Measurements from ENCODE around the gene NKAIN2.

Gene NKAIN2

DNA sequence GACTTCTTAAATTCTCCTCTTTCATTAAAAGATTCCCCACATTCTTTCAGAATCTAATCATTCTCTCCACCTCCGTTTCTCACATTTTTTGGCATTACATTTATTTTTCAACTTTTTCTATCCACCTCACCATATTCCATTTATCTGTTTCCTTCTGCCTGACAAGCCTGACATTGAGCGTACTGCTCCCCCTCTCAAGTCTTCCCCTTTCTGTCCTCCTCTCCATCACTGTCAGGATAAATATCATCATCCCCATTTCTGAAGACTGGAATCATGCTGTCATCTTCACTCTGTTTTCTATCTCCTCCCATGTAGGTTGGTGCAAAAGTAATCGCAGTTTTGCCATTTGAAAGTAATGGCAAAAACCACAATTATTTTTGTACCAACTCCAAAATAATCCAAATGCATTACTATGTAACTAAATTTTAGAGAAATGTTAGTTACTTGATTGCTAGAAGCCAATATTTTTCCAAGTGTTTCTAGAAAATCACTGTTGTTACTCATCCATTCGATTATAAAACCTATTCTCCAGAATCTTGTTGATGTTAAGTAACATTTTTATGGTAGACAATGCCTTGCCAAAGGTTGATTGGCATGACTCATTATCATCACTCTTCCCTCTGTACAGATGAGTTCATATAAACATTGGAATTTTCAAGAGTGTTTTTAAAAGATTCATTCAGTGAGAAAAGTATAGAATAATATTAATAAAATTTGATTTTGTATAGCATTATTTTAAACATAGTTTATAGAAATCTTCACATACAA lies 866.2 kb downstream of the NKAIN2 start:
- TF ChIP-seq, protein P1, sequence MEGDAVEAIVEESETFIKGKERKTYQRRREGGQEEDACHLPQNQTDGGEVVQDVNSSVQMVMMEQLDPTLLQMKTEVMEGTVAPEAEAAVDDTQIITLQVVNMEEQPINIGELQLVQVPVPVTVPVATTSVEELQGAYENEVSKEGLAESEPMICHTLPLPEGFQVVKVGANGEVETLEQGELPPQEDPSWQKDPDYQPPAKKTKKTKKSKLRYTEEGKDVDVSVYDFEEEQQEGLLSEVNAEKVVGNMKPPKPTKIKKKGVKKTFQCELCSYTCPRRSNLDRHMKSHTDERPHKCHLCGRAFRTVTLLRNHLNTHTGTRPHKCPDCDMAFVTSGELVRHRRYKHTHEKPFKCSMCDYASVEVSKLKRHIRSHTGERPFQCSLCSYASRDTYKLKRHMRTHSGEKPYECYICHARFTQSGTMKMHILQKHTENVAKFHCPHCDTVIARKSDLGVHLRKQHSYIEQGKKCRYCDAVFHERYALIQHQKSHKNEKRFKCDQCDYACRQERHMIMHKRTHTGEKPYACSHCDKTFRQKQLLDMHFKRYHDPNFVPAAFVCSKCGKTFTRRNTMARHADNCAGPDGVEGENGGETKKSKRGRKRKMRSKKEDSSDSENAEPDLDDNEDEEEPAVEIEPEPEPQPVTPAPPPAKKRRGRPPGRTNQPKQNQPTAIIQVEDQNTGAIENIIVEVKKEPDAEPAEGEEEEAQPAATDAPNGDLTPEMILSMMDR (IDR thresholded peaks at IDR 0.05; ENCODE audit: low read depth, low read length, missing control alignments) = no peak
- no peak for DNase-seq (ENCODE audit: extremely low read depth, low read depth)
- H3K4me3 ChIP-seq (replicated peaks; ENCODE audit: low read depth, low read length) = no peak overlapping the region

DNA sequence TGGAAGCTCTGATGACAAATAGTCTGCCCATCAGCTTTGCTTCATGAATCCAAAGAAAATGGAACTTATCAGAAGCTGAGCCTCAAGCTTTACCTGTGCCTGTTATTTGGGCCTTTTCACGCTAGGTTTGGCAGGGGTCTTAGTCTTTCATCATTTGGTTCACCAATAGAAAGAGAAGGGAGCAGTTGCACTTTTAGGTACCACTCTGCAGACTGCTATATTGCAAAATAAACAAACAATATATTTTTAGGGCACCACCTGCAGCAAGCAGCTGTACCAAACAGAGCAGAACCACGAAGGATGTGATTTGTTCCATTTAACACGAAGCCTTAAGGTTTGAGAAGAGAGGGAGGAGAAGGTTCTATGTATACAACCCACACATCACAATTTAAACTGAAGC lies 867.1 kb downstream of the NKAIN2 start:
- H3K4me3 ChIP-seq (replicated peaks; ENCODE audit: low read depth, low read length) = no peak overlapping the region
- DNase-seq (ENCODE audit: extremely low read depth, low read depth) = no peak
- TF ChIP-seq, protein P1 (IDR thresholded peaks at IDR 0.05; ENCODE audit: low read depth, low read length, missing control alignments) = no peak

DNA sequence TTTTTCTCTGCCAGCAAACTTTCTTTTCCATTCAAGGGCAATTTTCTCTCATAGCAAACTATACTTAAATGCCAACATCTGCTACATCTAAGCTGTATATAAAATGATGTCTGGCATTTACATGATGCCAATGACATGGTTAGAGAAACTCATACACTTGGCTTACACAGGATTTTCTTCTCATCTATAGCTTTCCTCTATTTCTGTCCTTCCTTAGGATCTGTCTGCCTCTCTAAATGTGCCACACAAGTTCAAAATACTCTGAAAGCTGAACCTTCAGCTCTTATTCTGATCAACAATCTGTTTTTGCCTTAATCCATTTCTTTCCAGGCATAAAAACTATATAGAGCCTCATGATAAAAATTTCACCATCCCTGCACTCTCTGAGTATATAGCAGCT lies 867.7 kb downstream of the NKAIN2 start:
- DNase-seq (ENCODE audit: extremely low read depth, low read depth) = no peak
- TF ChIP-seq, protein P1 (IDR thresholded peaks at IDR 0.05; ENCODE audit: low read depth, low read length, missing control alignments) = no peak
- no peak overlapping the region for H3K4me3 ChIP-seq (replicated peaks; ENCODE audit: low read depth, low read length)

DNA sequence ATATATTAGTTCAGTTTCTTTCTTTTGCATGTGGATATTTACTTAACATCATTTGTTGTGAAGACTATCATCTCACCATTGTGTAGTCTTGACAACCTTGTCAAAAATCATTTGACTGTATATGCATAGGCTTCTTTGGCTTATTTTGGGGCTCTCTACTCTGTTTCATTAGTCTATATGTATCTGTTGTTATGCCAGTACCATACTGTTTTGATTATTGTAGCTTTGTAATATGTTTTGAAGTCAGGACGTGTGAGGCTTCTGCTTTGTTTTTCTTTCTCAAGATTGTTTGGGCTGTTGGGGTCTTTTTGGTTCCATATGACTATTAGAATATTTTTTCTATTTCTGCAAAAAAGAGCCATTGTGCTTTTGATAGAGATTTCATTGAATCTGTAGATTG lies 870.4 kb downstream of the NKAIN2 start:
- no peak for DNase-seq (ENCODE audit: extremely low read depth, low read depth)
- TF ChIP-seq, protein P1 (IDR thresholded peaks at IDR 0.05; ENCODE audit: low read depth, low read length, missing control alignments) = no peak
- H3K4me3 ChIP-seq (replicated peaks; ENCODE audit: low read depth, low read length) = no peak overlapping the region

DNA sequence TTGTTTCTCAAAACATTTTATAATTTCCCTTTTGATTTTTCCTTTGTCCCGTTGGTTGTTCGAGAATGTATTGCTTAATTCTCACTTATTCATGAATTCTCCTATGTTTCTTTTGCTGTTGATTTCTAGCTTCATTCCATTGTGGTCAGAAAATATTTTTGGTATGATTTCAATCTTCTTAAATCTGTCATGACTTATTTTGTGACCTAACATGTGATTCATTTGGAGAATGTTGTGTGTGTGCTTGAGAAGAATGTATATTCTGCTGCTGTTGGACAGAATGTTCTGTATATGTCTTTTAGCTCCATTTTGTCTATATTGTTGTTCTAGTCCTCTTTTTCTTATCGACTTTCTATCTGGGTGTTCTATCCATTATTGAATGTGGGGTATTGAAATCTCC lies 872.4 kb downstream of the NKAIN2 start:
- TF ChIP-seq, protein P1 (IDR thresholded peaks at IDR 0.05; ENCODE audit: low read depth, low read length, missing control alignments) = no peak
- no peak overlapping the region for H3K4me3 ChIP-seq (replicated peaks; ENCODE audit: low read depth, low read length)
- DNase-seq (ENCODE audit: extremely low read depth, low read depth) = no peak

DNA sequence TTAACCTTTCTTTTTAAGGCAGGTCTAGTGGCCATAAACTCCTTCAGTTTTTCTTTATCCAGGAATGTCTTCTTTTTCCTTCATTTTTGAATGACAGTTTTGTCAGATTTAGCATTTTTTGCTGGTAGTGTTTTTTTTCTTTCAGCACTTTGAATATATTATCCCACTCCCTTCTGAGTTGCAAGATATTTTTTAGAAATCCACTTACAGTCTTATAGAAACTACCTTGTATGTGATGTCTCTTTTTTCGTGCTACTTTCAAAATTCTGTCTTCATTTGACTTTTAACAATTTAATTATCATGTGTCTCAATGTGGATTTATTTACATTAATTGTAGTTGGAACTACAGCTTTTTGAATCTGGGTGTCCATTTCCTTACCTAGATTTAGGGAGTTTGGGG lies 874.2 kb downstream of the NKAIN2 start:
- H3K4me3 ChIP-seq (replicated peaks; ENCODE audit: low read depth, low read length) = no peak overlapping the region
- no peak for DNase-seq (ENCODE audit: extremely low read depth, low read depth)
- TF ChIP-seq, protein P1 (IDR thresholded peaks at IDR 0.05; ENCODE audit: low read depth, low read length, missing control alignments) = no peak

DNA sequence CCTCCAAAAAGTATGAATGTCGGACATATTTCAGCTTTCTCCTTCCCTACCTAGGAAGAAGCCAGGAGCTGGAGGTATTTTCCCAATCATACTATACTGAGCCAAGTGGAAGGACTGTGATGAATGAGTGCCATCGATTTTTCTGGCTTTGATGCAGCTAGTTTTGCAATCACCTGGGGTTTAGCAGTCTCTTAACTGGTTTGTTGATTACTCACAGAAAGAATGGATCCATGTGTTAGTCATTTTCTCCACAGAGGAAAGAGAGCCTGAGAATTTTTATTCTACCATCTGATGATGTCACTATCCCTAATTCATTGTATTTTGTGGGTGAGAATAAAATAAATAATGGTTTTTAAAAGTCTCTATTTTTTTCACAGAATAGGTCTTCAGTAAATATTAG lies 875.7 kb downstream of the NKAIN2 start:
- H3K4me3 ChIP-seq (replicated peaks; ENCODE audit: low read depth, low read length) = no peak overlapping the region
- TF ChIP-seq, protein P1 (IDR thresholded peaks at IDR 0.05; ENCODE audit: low read depth, low read length, missing control alignments) = no peak
- no peak for DNase-seq (ENCODE audit: extremely low read depth, low read depth)

Data from HFF-Myc (cell line).